Fibroblast of mammary gland (primary cell): ENCODE measurements around the gene RNF144A.

Source experiments
- DNase-seq: peaks from one replicate; pipeline ENCODE4 v3.0.0-alpha.2; 2010; ENCODE audit warnings: low read depth
- H3K4me3 ChIP-seq: 2 replicates; pipeline ENCODE4 v1.5.1; 2011; ENCODE audit warnings: low read depth, mild to moderate bottlenecking, low read length, moderate library complexity; ENCODE audit not compliant: control insufficient read depth
- TF ChIP-seq, protein P1 (sequence below): conservative IDR thresholded peaks from 2 replicates; pipeline ENCODE4 v1.5.1; 2011; ENCODE audit warnings: low read depth, low read length, inconsistent platforms; ENCODE audit not compliant: control insufficient read depth, insufficient read depth

Gene RNF144A

DNA sequence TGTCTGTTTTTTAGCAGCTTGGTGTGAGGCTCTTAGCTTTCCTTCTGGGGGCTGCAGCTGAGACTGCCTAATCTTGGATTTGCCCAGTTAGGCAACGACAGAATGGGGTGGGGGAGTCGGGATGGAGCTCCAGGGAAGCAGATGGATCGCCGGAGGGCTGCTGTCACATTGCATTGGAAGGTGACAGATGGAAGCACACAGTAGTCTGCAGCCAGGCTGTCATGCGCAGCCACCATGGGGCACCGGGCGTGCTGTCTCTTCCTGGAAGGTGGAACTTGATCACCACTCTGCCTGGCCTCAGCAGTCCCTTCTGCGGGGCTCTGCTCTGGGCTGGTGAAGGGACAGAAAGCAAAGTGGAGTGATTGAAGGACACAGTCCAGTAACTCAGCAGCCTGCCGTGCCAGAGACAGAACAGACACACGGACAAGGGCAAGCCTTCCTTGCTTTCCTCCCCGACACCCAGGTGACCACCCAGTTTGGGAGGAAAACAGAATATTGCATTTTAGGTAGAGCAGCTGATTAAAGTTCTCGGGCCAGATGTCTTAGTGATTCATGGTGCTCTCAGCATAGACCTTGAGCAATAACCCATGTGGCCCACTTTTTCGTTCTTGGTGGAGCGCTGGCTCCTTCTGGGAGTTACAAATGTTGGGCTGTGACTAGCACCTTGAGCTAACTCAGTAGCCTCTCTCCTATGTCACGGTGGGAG is 40.9 kb downstream of the RNF144A start:
- no peak overlapping the region for H3K4me3 ChIP-seq
- TF ChIP-seq, protein P1, sequence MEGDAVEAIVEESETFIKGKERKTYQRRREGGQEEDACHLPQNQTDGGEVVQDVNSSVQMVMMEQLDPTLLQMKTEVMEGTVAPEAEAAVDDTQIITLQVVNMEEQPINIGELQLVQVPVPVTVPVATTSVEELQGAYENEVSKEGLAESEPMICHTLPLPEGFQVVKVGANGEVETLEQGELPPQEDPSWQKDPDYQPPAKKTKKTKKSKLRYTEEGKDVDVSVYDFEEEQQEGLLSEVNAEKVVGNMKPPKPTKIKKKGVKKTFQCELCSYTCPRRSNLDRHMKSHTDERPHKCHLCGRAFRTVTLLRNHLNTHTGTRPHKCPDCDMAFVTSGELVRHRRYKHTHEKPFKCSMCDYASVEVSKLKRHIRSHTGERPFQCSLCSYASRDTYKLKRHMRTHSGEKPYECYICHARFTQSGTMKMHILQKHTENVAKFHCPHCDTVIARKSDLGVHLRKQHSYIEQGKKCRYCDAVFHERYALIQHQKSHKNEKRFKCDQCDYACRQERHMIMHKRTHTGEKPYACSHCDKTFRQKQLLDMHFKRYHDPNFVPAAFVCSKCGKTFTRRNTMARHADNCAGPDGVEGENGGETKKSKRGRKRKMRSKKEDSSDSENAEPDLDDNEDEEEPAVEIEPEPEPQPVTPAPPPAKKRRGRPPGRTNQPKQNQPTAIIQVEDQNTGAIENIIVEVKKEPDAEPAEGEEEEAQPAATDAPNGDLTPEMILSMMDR = no peak
- peak; percentile 87 for DNase-seq

DNA sequence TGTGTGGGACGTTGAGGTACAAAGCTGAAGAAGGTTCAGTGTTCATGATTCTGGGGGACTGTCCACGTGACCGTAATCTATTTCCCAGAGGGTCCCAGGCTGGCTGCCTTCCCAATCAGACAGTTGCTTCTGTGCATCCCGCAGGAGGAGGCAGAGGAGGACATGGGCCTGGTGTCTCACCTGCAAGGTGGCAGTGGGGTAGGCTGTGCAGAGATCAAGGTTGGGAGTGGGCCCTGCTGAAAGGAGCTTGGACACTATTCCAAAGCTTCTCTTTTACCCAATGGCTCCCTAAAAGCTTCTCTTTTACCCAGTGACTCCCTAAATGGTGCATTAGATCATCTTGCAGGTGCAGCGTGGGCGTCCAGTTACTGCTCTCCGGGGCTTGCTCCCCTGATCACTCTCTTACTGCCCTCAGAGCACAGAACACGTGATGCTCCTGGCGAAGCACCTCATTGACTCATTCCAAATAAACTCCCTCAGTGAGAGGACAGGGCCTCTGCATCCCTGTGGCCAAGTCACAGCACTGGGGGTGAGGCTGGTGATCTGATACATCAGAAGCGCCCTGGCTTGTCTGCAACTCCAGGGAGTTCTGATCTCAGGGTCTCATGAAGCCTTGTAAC is 41.5 kb downstream of the RNF144A start:
- H3K4me3 ChIP-seq = no peak overlapping the region
- peak; percentile 79 for DNase-seq
- TF ChIP-seq, protein P1 = no peak

DNA sequence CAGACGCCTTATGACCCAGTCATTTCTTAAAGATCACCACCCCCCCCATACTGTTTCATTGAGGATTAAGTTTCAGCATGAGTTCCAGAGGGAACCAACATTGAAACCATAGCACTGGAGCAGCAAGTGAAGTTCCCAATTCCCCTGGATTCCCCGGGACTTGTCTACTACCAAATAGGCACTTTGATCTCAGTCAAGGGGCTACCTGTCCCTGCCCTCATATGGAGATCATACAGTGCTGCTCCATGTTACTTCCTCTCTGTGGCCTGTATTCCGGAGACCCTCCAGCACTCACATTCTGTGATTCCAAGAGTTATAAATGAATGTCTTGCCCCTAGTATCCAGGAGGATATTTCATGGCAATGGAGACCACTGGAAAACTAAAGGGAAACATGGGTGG is 42.5 kb downstream of the RNF144A start:
- DNase-seq = no peak
- no peak overlapping the region for H3K4me3 ChIP-seq
- TF ChIP-seq, protein P1 = no peak

DNA sequence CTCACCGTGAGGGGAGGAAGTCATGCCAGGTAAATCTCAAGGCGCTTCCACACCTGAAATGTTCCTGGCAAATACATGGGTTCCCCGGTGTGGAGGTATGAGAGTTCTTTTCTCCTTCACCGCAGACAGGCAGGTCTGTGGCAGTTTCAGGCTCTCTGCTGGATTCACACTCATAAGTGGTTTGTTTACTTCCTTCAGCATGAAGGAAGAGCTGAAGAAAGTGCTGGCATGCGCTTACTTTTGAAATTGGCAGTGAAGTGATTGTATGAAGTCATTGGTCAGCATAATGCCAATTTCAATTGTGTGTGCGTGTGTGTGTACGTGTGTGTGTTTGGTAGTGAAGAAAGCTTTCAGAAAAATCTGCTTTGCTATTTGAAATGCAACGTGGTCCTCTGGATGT is 43.4 kb downstream of the RNF144A start:
- TF ChIP-seq, protein P1 = no peak
- no peak overlapping the region for H3K4me3 ChIP-seq
- DNase-seq = peak; percentile 90

DNA sequence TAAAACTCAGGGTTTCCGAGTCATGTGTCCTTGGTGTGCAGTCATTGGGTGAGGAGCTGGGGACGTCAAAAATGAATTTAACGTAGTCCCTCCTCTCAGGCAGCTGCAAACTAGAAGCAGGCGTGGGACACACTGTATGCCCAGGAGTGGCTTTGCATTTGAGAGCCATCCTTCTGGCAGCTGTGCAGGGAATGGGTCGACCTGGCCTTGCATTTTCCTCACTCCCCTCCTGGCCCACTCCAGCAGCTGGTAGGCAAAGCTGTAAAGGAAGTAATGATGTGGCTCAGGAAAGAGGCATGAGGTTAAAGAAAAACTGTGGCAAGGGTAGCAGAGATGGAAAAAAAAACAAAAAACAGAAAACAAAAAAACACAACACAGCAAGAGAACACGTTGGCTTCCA is 46.5 kb downstream of the RNF144A start:
- no peak for DNase-seq
- TF ChIP-seq, protein P1 = no peak

DNA sequence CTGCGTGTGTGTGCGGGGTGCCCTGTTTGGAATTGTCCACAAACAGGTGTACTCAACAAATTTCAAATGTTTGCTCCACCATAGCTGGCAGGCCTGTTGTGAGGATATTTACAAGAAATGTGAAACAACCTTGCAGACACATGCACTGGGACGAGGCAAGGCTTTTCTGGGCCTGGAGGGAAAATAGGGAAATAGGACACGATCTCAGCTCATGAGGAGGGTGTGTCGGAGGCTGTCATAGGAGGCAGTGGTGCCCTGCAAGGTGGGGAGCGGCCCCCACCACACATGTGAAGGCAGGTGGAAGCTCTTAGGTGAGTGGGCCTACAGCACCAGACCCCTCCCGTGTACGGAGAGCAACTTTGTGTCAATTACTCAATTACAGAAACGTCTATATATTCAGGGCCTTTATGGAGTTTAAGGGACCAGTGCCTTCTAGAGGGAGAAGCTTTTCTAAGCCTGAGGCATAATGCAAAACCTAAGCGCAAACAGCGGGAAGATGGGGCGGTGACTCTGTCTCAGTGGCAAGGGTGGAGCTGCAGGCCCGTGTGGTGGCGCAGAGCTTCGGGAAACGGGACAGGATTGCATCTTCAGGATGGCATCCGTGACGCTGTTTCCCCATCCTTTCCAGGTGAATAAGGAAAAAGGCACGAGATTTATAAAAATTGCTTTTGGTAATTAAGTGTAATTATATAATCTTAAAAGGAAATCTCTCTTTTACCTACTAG is 48.0 kb downstream of the RNF144A start:
- TF ChIP-seq, protein P1 = no peak
- no peak overlapping the region for H3K4me3 ChIP-seq
- no peak for DNase-seq

More for the DNA sequence above, 46.5 kb downstream of the RNF144A start:
- no peak overlapping the region for H3K4me3 ChIP-seq
